Endothelial cell of coronary artery (primary cell): Measurements from ENCODE around the gene NFKB2. TPM values are rescaled to one million over a fixed set of nuclear protein-coding genes. Genes with fewer than 3 reads are reported as not detected.

Experiments used
- total RNA-seq: library from RNA; depleted of rRNA; stranded (reverse); fragments of >200 nt; gene quantifications from 2 replicates; pipeline ENCODE4 v1.2.3, GENCODE V29; 2014

NFKB2 gene
- total RNA-seq: 13.4 and 29.5 TPM in 2 replicates

GRCh38 chr10:102395400-102396316 is at the start of gene NFKB2:
Gene NFKB2, plus strand, starts transcription at chr10:102395705. Its CDS starts 255 bp downstream, at chr10:102395960.

GRCh38 chr10:102418622-102419268 is 23.2 kb downstream of the NFKB2 start, which contains the start of gene PSD:
Gene PSD, minus strand, starts transcription at chr10:102418785. Its CDS starts 1,747 bp downstream, at chr10:102417038.

GRCh38 chr10:102420714-102421506 is 25.4 kb downstream of the NFKB2 start, which contains the start of gene FBXL15:
Gene FBXL15, plus strand, starts transcription at chr10:102420836. Its CDS starts 294 bp downstream, at chr10:102421130.

GRCh38 chr10:102432162-102432950 is 36.9 kb downstream of the NFKB2 start, which contains the start of gene CUEDC2:
Gene CUEDC2, minus strand, starts transcription at chr10:102432574. Its CDS starts 7,386 bp downstream, at chr10:102425188.

GRCh38 chr10:102451105-102451969 is 55.8 kb downstream of the NFKB2 start, which contains the start of gene C10orf95:
Gene C10orf95, minus strand, starts transcription at chr10:102451543. Its CDS starts 450 bp downstream, at chr10:102451093.

Other genes with a start within 250 kb of the NFKB2 start
- gene NOLC1, start 243.3 kb upstream of the NFKB2 start, total RNA-seq: 35.4 and 40.3 TPM in 2 replicates
- 0.09 TPM in 1 of 2 replicates, not detected in the other for gene ELOVL3, start 169.4 kb upstream of the NFKB2 start, total RNA-seq
- not detected in 2 replicates for gene PITX3, start 154.2 kb upstream of the NFKB2 start, total RNA-seq
- gene GBF1, start 150.2 kb upstream of the NFKB2 start, total RNA-seq: 16.2 and 26.7 TPM in 2 replicates
- 0.09 and 0.28 TPM in 2 replicates for gene PSD, start 23.1 kb downstream of the NFKB2 start, total RNA-seq
- 6.6 and 7.7 TPM in 2 replicates for gene FBXL15, start 25.1 kb downstream of the NFKB2 start, total RNA-seq
- gene CUEDC2, start 36.9 kb downstream of the NFKB2 start, total RNA-seq: 38.1 and 52.0 TPM in 2 replicates
- gene C10orf95, start 55.8 kb downstream of the NFKB2 start, total RNA-seq: 0.09 TPM in 1 of 2 replicates, not detected in the other
- gene ACTR1A, start 107.0 kb downstream of the NFKB2 start, total RNA-seq: 148 and 157 TPM in 2 replicates
- gene SUFU, start 108.3 kb downstream of the NFKB2 start, total RNA-seq: 3.3 and 4.3 TPM in 2 replicates
- gene TRIM8, start 248.8 kb downstream of the NFKB2 start, total RNA-seq: 61.3 and 82.2 TPM in 2 replicates